ENCODE measurements around the gene PRKG1.

The PRKG1 gene

DNA sequence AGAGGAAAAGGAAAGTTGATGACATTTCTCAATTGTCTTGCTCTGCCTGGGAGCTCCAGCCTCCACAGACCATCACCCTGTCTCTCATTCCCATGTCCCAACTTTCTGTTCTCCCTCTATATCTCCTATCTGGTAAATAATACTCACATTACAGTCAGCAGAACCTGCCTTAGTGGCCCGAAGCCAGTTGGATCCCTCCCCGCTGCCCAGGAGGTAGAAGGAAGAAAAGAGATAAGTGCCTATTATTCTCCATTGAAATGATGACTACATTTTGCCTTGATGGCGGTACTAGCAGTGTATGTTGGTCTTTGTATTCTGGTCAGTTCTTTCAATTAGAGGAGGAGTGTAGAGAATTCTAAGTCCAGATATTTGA, 533.2 kb downstream of the PRKG1 start:
- DNase-seq (ENCODE audit: low read depth), result no peak
- no peak overlapping the region for H3K4me3 ChIP-seq (ENCODE audit: low read length)
- no peak for TF ChIP-seq CTCF (conservative IDR thresholded peaks at IDR 0.05; ENCODE audit: low read length)

DNA sequence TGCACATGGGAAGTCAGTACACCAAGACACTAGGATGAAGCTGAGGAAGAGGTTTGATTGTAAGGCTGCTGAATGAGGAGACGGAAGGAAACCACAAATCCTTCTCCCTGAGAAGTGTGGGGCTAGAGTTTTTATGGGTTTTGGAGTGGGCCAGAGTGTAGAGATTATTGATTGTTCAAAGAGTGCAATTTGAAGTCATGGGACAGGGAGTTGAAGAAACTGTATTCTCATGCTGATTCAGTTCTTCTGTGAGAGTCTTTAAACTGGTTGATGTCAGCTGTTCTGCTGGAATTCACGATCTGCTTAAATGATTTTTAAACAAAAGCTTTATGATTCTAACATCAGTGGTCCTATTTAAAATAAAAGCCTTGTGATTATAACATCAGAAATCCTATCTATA, 533.9 kb downstream of the PRKG1 start:
- DNase-seq (ENCODE audit: low read depth), result no peak
- no peak overlapping the region for H3K4me3 ChIP-seq (ENCODE audit: low read length)
- no peak for TF ChIP-seq CTCF (conservative IDR thresholded peaks at IDR 0.05; ENCODE audit: low read length)

- no peak for DNase-seq (ENCODE audit: low read depth)
- H3K4me3 ChIP-seq (ENCODE audit: low read length), result no peak overlapping the region
- TF ChIP-seq CTCF (conservative IDR thresholded peaks at IDR 0.05; ENCODE audit: low read length), result no peak
Observed at GRCh38 chr10:51615764-51616298, 541.5 kb downstream of the PRKG1 start.

DNA sequence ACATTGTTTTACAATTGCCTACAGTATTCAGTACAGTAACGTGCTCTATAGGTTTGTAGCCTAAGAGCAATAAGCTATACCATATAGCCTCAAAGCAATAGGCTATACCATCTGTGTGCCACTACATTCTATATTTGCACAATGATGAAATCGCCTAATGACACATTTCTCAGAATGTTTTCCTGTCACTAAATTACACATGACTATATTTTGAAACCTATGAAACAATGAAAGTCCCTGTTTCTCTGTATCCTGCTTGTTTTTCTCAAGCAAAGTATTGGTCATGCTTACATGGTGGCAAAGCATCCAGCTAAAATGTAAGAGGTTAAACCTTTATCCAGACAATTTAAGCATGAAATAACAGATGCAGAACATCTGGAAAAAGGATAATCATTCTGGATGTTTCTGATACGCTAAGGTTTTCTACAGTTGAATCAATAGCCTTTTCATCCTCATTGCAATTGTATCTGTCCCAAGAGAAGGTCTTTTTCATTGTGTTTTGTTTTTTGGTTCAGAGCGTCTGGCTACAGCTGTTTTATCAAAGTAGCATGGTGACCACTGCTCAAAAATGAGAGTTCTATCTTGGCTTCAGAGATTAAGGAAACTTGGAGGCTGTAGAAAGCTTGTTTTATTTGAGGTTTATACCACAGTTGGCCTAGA, 543.4 kb downstream of the PRKG1 start:
- TF ChIP-seq CTCF (conservative IDR thresholded peaks at IDR 0.05; ENCODE audit: low read length), result no peak
- no peak for DNase-seq (ENCODE audit: low read depth)
- no peak overlapping the region for H3K4me3 ChIP-seq (ENCODE audit: low read length)

- no peak for TF ChIP-seq CTCF (conservative IDR thresholded peaks at IDR 0.05; ENCODE audit: low read length)
- DNase-seq (ENCODE audit: low read depth), result no peak
- H3K4me3 ChIP-seq (ENCODE audit: low read length), result no peak overlapping the region
Observed at GRCh38 chr10:51619365-51619764, 545.1 kb downstream of the PRKG1 start.

- no peak overlapping the region for H3K4me3 ChIP-seq (ENCODE audit: low read length)
- no peak for TF ChIP-seq CTCF (conservative IDR thresholded peaks at IDR 0.05; ENCODE audit: low read length)
- no peak for DNase-seq (ENCODE audit: low read depth)
Observed at GRCh38 chr10:51620131-51620530, 545.8 kb downstream of the PRKG1 start.

DNA sequence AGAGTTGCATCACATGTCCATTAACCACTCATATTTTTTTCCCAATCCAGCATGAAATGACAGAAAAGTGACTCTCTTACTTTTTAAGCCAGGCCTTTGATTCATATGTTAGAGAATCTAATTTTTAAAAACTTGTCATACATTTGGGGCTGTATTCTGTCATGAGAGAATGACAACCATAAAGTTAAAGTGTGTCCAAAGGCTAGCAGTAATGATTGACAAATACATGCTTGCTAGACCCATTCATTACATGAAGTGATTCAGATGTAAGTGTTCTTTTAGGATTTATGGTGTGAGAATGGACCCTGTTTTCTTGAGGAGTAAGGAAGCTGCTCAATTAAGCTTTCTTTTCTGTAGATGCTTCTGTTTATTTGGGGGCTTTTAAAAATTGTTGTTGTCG, 549.7 kb downstream of the PRKG1 start:
- no peak for TF ChIP-seq CTCF (conservative IDR thresholded peaks at IDR 0.05; ENCODE audit: low read length)
- H3K4me3 ChIP-seq (ENCODE audit: low read length), result no peak overlapping the region
- DNase-seq (ENCODE audit: low read depth), result no peak

All from AG10803 (cell line).